ENCODE results near the gene CABP1. TPM values are rescaled to one million over a fixed set of nuclear protein-coding genes. Genes with fewer than 3 reads are reported as not detected.

CABP1 gene
- total and polyA plus RNA-seq, 2 of the 13 experiments (the other 11 are each of a cell fraction or from before 2014, with no cell fraction given), result not detected

DNA sequence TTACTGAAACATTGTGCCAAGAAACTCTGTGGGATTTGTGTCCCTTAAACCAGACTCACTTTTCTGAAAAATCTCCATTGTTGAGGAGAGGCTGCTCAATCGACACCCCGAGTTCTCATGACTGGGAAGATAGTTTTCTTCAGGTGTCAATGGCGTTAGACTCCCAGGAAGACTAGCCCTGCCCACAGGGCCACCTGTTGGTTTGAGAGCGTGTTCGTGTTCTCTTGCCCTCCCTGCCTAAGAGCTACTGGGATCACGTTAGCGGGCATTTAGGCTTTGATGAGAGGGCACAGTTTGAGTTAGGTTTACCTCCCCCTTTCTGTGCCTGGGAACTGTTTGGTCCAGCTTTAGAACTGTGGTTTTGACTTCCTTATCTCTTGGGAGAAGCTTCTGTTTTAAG is 59.1 kb downstream of the CABP1 start:
- in situ Hi-C loops (cut with HindIII; ENCODE audit: extremely low pct_ligation_motif_present, low pct_unique_long_range_greater_than_20kb) (no loop called here), intact Hi-C loops (cut with micrococcal nuclease; ENCODE audit: unreplicated experiment) (no loop called here)
- no peaks in the 10 kb centered on the region for H3K27me3 ChIP-seq (ENCODE audit: control insufficient read depth in 1 of 2, insufficient read depth in 2 of 2, low read length in 2 of 2)
- WGBS (ENCODE audit: low lambda C conversion rate), result 100% methylated on average over 7 of the region's 7 CpGs
- no peak for DNase-seq (ENCODE audit: low spot score)
- no peak for FAIRE-seq
- H3K36me3 ChIP-seq (replicated peaks in 1 of 2; ENCODE audit: control insufficient read depth in 1 of 2, insufficient read depth in 2 of 2, low read length in 2 of 2), result peaks cover 42 to 74% of the 10 kb centered on the region in 2 experiments
- H3K27ac ChIP-seq (ENCODE audit: extremely low read length, insufficient read depth, low read length), result no peak overlapping the region
- H3K9ac ChIP-seq (ENCODE audit: insufficient read depth, low read depth, low read length), result no peak overlapping the region
- H2AFZ ChIP-seq (ENCODE audit: low read length), result no peak overlapping the region
- no peak overlapping the region for H3K4me3 ChIP-seq (replicated peaks in 1 of 3; ENCODE audit: insufficient read depth in 1 of 3, low read depth in 2 of 3, low read length in 3 of 3)
- ATAC-seq, result no peak
- H3K4me1 ChIP-seq (ENCODE audit: insufficient read depth, low read length), result 0 out of 2 replicates have a peak, but pooled peaks cover 18% of the 10 kb centered on the region
- no peak overlapping the region for H3K4me2 ChIP-seq (ENCODE audit: low read depth, low read length)
- no peaks in the 10 kb centered on the region; the same call in 1 of the 2 replicates for H4K20me1 ChIP-seq (ENCODE audit: insufficient read depth, low read length)
- peaks cover 8% of the 10 kb centered on the region for H3K79me2 ChIP-seq (ENCODE audit: insufficient read depth, low read length)
- ChIA-PET CTCF (ENCODE audit: low intra/inter-chr PET ratio, low total read pairs) (no interaction called here), POLR2A (no interaction called here)
- TF ChIP-seq TGIF2 (CRISPR knock-in tag; IDR thresholded peaks at IDR 0.05) (no peak), RBM39 (IDR thresholded peaks at IDR 0.05; ENCODE audit: low read depth, low read length, poor library complexity, severe bottlenecking) (no peak), SSRP1 (CRISPR knock-in tag; IDR thresholded peaks at IDR 0.05) (no peak), ZNF143 (CRISPR knock-in tag; IDR thresholded peaks at IDR 0.05) (no peak), LCORL (IDR thresholded peaks at IDR 0.05) (no peak), LCORL (CRISPR knock-in tag; IDR thresholded peaks at IDR 0.05) (no peak), NFE2 (CRISPR knock-in tag; IDR thresholded peaks at IDR 0.05) (no peak), RFX5 (IDR thresholded peaks at IDR 0.05; ENCODE audit: low read depth, low read length) (no peak), MEF2D (CRISPR knock-in tag; IDR thresholded peaks at IDR 0.05) (no peak), TRIM24 (CRISPR knock-in tag; IDR thresholded peaks at IDR 0.05) (no peak), KLF6 (CRISPR knock-in tag; IDR thresholded peaks at IDR 0.05) (no peak), SIN3B (IDR thresholded peaks at IDR 0.05; ENCODE audit: low read length) (no peak)
- TF ChIP-seq, protein P1, sequence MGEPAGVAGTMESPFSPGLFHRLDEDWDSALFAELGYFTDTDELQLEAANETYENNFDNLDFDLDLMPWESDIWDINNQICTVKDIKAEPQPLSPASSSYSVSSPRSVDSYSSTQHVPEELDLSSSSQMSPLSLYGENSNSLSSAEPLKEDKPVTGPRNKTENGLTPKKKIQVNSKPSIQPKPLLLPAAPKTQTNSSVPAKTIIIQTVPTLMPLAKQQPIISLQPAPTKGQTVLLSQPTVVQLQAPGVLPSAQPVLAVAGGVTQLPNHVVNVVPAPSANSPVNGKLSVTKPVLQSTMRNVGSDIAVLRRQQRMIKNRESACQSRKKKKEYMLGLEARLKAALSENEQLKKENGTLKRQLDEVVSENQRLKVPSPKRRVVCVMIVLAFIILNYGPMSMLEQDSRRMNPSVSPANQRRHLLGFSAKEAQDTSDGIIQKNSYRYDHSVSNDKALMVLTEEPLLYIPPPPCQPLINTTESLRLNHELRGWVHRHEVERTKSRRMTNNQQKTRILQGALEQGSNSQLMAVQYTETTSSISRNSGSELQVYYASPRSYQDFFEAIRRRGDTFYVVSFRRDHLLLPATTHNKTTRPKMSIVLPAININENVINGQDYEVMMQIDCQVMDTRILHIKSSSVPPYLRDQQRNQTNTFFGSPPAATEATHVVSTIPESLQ (CRISPR knock-in tag; conservative IDR thresholded peaks at IDR 0.05), result no peak
- TF ChIP-seq, protein P2, sequence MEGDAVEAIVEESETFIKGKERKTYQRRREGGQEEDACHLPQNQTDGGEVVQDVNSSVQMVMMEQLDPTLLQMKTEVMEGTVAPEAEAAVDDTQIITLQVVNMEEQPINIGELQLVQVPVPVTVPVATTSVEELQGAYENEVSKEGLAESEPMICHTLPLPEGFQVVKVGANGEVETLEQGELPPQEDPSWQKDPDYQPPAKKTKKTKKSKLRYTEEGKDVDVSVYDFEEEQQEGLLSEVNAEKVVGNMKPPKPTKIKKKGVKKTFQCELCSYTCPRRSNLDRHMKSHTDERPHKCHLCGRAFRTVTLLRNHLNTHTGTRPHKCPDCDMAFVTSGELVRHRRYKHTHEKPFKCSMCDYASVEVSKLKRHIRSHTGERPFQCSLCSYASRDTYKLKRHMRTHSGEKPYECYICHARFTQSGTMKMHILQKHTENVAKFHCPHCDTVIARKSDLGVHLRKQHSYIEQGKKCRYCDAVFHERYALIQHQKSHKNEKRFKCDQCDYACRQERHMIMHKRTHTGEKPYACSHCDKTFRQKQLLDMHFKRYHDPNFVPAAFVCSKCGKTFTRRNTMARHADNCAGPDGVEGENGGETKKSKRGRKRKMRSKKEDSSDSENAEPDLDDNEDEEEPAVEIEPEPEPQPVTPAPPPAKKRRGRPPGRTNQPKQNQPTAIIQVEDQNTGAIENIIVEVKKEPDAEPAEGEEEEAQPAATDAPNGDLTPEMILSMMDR (CRISPR knock-in tag; IDR thresholded peaks at IDR 0.05), result no peak
- no peaks in the 10 kb centered on the region for H3K9me3 ChIP-seq (ENCODE audit: low read length)
- BruUV-seq (replicated peaks), result no TSS peak
